GM10847 (cell line): ENCODE results near the gene RNF214.

Source experiments
- POLR2A ChIP-seq: IDR thresholded peaks from 2 replicates; pipeline ENCODE4 v1.6.1; 2011; ENCODE audit not compliant: insufficient read length; ENCODE audit errors: extremely low read depth

Gene RNF214

DNA sequence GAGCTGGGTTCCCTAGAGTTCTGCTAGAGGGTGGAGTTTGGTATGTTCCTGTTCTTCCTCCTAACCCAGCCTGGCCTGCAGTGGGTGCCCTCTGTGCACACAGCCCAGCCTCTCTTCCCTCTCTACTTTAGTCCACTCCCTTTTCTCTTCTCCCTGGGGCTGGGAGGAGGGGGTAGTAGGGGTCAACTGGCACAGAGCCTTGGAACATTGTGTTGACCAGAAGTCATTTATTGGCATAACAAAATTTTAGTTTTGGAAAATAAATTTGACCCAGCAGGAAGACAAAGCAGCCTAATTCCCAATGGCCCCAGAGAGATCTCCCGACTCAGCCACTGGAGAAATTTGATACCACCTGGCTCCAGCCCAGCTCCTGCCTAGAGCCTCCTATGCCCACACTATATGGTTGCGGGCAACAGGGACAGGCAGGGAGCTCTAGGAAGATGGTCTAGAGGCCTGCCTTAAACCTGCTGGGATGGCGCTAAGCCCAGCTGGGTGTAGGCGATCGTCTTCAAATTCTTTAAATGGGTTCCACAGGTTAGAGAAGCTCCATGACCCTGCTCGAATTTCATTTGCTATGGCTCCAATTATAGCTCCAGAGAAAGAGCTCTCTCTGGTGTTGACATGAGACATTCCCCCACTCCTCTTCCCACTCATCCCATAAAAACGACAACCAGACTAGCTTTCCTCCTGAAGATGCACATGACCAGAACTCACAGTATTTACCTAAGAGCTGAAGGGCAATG is 10.5 kb upstream of the RNF214 start:
- no peak for TF ChIP-seq POLR2A

DNA sequence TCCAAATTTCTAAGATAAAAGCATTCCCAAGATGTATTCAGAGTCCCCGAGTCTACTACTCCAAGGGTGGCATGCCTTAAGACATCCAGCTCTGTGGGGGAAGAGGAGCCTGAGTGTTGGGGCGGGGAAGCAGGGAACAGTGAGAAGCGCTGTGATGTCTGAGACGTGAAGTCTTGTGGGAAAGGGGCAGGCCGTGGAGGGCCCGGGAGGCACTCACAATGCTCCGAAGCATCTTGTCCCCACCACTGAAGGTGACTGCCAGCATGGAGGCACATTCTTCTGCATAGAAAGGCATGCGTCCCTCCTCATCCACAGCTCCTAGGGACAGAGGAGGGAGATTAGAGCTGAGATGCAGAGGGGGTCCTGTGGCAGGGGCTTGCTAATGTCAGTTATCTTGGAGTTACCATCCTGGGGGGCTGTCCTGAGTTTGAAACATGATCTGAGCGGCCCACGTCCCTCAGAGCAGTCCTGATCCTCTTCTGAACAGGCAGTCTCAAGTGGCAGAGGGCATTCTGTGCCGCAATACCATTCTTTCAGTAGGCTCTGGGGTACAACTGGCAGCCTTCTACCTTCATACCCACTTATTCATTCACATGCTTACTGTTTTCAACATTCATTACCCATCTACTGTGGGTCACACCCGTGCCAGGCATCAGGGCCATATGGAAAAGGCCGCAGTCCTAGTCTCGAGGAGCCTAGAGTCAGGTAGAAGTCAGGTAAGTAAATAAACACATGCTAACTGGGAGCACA is 9.3 kb upstream of the RNF214 start:
- TF ChIP-seq POLR2A: no peak

GRCh38 chr11:117223741-117224689 is 8.5 kb upstream of the RNF214 start:
- TF ChIP-seq POLR2A: no peak

GRCh38 chr11:117225553-117226170 is 6.8 kb upstream of the RNF214 start:
- no peak for TF ChIP-seq POLR2A

- no peak for TF ChIP-seq POLR2A
These were observed 5.8 kb upstream of the RNF214 start for GRCh38 chr11:117226388-117227385.

DNA sequence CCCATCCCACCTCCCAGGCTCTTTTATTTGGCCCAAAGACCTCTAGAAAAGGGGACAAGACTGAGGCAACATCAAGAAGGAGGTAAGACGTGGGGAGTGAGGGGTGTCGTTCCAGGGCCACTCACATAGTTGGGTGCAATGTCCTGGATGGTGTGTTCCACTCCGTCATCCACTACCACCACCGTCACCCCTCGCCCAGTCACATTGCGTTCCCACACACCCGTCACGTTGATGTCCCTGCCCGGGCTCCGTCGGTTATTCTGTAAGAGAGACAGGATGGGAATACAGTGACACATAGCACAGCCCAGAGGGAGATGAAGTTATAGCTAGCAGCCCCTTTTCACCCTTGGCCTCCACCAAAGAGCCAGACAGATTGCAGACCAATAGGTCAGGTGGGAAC is 4.4 kb upstream of the RNF214 start:
- TF ChIP-seq POLR2A: no peak

- TF ChIP-seq POLR2A: no peak
These were observed 3.1 kb upstream of the RNF214 start for GRCh38 chr11:117229411-117229810.

GRCh38 chr11:117229931-117230285 is 2.6 kb upstream of the RNF214 start:
- no peak for TF ChIP-seq POLR2A

- no peak for TF ChIP-seq POLR2A
These were observed 2.0 kb upstream of the RNF214 start for GRCh38 chr11:117230286-117230961.

DNA sequence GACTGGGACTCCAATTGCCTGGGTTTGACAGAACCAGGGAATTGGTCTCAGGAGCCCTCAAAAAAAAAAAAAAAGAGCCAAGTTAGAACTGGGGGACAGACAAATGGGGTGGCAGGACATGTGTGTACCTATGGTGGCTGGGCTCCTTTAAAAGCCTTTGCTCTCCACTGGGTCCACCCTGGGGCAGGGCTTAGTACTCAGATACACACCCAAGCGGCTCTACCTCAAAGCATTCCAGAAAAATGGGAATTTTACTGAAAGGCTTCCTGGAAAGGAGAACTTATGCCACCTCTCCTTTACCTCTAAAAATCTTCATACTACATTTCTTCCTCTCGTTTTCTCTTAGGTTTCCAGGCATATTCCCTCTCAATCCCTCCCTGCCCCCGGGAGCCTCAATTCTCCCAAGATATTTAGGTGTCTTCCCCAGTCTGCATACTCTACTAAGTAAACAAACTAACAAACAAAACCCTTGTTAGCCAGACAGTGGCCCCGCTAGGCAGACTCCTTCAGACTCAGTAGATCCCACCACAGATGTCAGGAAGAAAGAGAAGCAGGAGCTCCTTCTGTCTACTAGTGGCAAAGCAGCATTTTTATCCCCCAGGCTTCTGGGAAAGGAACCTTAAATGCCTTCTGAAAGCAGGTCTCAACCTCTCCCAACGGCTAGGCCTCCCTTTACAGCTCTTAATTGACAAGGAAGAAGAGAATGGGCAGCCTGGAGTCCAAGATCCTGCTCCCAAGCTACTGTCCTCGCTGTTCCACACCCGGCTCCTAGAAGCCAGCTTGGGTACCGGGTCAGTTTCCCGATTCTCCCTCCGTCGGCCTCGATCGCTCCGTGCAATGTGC is 1.3 kb upstream of the RNF214 start:
- no peak for TF ChIP-seq POLR2A

GRCh38 chr11:117231842-117232091 is 704 bp upstream of the RNF214 start, which contains the start of gene PCSK7:
Gene PCSK7 (minus strand): TSS chr11:117232073. CDS start chr11:117229844, 2,229 bp downstream.
- peak; percentile 35 for TF ChIP-seq POLR2A

DNA sequence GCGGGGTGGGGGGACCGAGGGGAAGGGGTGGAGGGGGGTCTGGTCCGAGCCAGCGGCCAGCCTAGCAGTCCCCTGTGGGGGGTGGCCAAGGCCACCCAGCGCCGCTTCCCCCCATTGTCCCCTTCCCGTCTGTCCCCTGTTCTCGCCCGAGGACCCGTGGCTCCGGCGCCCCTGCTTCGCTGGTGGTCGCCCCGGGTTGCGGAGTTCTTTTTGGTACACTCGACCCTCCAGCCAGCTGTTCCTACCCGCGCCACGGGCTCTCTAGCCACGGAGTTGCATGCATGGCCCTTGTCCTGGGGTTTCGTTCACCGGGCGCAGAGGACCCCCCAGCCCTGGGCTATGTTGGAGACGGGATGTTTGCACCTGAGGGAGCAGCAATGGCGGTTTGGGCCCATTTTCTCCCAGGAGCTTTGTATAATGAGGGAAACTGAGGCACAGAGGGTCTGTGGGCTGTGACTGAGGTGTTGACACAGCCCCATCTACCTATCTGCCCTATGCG is 489 bp downstream of the RNF214 start:
- TF ChIP-seq POLR2A: no peak
